Mammary epithelial cell (primary cell): ENCODE data around the gene GALNT10.

ENCODE experiments used
- CTCF ChIP-seq, 2 donors: IDR thresholded peaks in 1 of 2; conservative IDR thresholded peaks in 1 of 2; 2 replicates each; pipeline ENCODE4 v1.5.1; 2011 to 2012; ENCODE audit warnings: inconsistent platforms in 2 of 2, low read length in 2 of 2, mild to moderate bottlenecking in 2 of 2, control low read depth in 1 of 2, low read depth in 1 of 2; ENCODE audit not compliant: insufficient read depth in 1 of 2; ENCODE audit errors: extremely low read depth in 1 of 2
- EZH2 ChIP-seq: IDR thresholded peaks from 2 replicates; pipeline ENCODE4 v1.6.1; 2012; ENCODE audit warnings: low read length, inconsistent platforms, borderline replicate concordance

DNA sequence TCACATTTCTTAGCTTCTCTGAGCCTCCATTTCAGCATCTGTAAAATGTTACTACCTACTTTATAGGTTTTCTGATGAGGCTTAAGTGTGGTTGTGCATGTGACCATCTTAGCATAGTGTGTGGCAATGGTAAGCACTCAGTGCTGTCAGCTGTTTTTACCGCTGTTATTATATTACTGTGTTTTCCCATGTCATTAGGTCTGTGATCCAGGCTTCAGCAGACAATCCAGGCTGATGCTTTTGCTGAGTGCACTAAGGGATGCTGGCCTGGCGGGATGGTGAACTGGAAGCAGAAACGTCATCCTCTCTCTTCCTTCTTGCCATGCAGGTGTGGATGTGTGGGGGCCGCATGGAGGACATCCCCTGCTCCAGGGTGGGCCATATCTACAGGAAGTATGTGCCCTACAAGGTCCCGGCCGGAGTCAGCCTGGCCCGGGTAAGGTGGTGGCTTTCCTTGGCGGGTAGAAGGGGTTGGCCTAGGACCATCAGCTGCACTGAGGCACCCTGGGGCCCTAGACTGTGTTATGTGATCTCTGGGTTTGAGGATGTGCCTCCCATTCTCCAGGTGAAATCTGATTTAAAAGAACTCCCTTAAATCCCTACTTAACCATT, 213.3 kb downstream of the GALNT10 start:
- TF ChIP-seq CTCF (conservative IDR thresholded peaks at IDR 0.05 in 1 of 2, IDR thresholded peaks at IDR 0.05 in 1 of 2; ENCODE audit: extremely low read depth in 1 of 2, insufficient read depth in 1 of 2, low read depth in 1 of 2, low read length in 2 of 2) (no peak), EZH2 (no peak)
